Ovary (tissue), 3 donors: ENCODE data around the gene ZNF362.

Source experiments
- CTCF ChIP-seq, 3 donors: fragments of 450-650 bp in 2 of 3; fragments of 200-600 bp in 1 of 3; IDR thresholded peaks; one replicate each; pipeline versions ENCODE4 v1.5.1 to v1.8.0; 2016 to 2022; ENCODE audit warnings: antibody characterized with exemption in 3 of 3, mild to moderate bottlenecking in 1 of 3
- EP300 ChIP-seq: sonication (generic); formaldehyde crosslinking; IDR thresholded peaks from one replicate; pipeline ENCODE4 v1.6.1; 2017; ENCODE audit warnings: antibody characterized with exemption
- POLR2A ChIP-seq: fragments of 450-650 bp; IDR thresholded peaks from one replicate; pipeline ENCODE4 v1.6.1; 2017; ENCODE audit warnings: antibody characterized with exemption, mild to moderate bottlenecking, moderate library complexity
- donor health status: DM: no; HTN: no; CAD: no.

- TF ChIP-seq CTCF (IDR thresholded peaks at IDR 0.05) (no peak), POLR2A (no peak), EP300 (no peak)
These were observed 70.5 kb downstream of the ZNF362 start for GRCh38 chr1:33326785-33327184.
